Ishikawa (cell line): Measurements from ENCODE around the gene HJURP.

Source experiments
- EGR1 ChIP-seq: IDR thresholded peaks from 2 replicates; pipeline ENCODE4 v1.6.1; 2012
- RAD21 ChIP-seq: IDR thresholded peaks from 2 replicates; pipeline ENCODE4 v1.6.1; 2012; ENCODE audit warnings: low read depth
- TCF12 ChIP-seq: IDR thresholded peaks from 2 replicates; pipeline ENCODE4 v1.6.1; 2012; ENCODE audit warnings: low read depth
- ZBTB7A ChIP-seq: IDR thresholded peaks from 2 replicates; pipeline ENCODE4 v1.6.1; 2012; ENCODE audit warnings: low read depth

GRCh38 chr2:233821709-233822100 lies 32.6 kb downstream of the HJURP start:
- TF ChIP-seq RAD21 (no peak), ZBTB7A (no peak), EGR1 (no peak), TCF12 (no peak)
